GM12892 (cell line): Measurements from ENCODE around the gene SPTLC3.

ENCODE experiments used
- POLR2AphosphoS5 ChIP-seq: IDR thresholded peaks from 2 replicates; pipeline ENCODE4 v1.6.1; 2011; ENCODE audit warnings: low read depth, low read length, control low read depth
- TAF1 ChIP-seq: IDR thresholded peaks from 2 replicates; pipeline ENCODE4 v1.6.1; 2011; ENCODE audit warnings: low read depth, mild to moderate bottlenecking, control low read depth, low read length, borderline replicate concordance

GRCh38 chr20:13141546-13141945 is 132.8 kb downstream of the SPTLC3 start:
- no peak for TF ChIP-seq POLR2AphosphoS5
- no peak for TF ChIP-seq TAF1
